Tibial artery (tissue), 4 donors: Measurements from ENCODE around the gene TEX44.
"Not testable (repeated sequence)": the region's sequence is repeated elsewhere in the genome, so short reads cannot be mapped to it uniquely, and the experiment has no call there.

ENCODE experiments used
- DNase-seq, 2 donors: peaks; one replicate each; pipeline ENCODE4 v3.0.0-alpha.2; 2019
- H3K27ac ChIP-seq, 2 donors: fragments of 200-600 bp; sonication (generic) in 1 of 2; 1 replicate in 1 of 2; 2 replicates in 1 of 2; pipeline ENCODE4 v1.5.1; 2018 to 2019; ENCODE audit warnings: mild to moderate bottlenecking in 1 of 2
- H3K27me3 ChIP-seq, 2 donors: fragments of 200-600 bp; sonication (generic) in 1 of 2; one replicate each; pipeline versions ENCODE4 v1.5.1 to v1.6.0; 2016 to 2019
- H3K36me3 ChIP-seq, 3 donors: fragments of 200-600 bp; sonication (generic) in 2 of 3; one replicate each; pipeline ENCODE4 v1.5.1; 2016 to 2019; ENCODE audit warnings: mild to moderate bottlenecking in 2 of 3
- H3K4me1 ChIP-seq, 4 donors: fragments of 200-600 bp; sonication (generic) in 2 of 4; 1 replicate in 3 of 4; 2 replicates in 1 of 4; pipeline ENCODE4 v1.5.1; 2016 to 2019
- H3K4me3 ChIP-seq, 2 donors: fragments of 200-600 bp; sonication (generic) in 1 of 2; 1 replicate in 1 of 2; 2 replicates in 1 of 2; pipeline ENCODE4 v1.5.1; 2018 to 2019; ENCODE audit warnings: mild to moderate bottlenecking in 2 of 2
- H3K9me3 ChIP-seq, 3 donors: fragments of 200-600 bp; sonication (generic) in 1 of 3; one replicate each; pipeline ENCODE4 v1.5.1; 2016 to 2019
- CTCF ChIP-seq, 2 experiments: fragments of 200-600 bp in 1 of 2; fragments of 450-650 bp in 1 of 2; IDR thresholded peaks; one replicate each; pipeline ENCODE4 v1.5.1; 2017 to 2019; ENCODE audit warnings: antibody characterized with exemption in 2 of 2, mild to moderate bottlenecking in 1 of 2, moderate library complexity in 1 of 2
- intact Hi-C: fragments of 100-400 bp; cut with DNase I; formaldehyde crosslinking; loops from one replicate; pipeline ENCODE4 v1.15.0; 2023; ENCODE audit warnings: low total_unique reads

TEX44 gene

GRCh38 chr2:231575612-231576256 lies 16.9 kb upstream of the TEX44 start:
- H3K36me3 ChIP-seq, result no peaks in the 10 kb centered on the region
- no peak overlapping the region for H3K27ac ChIP-seq
- intact Hi-C loops, result no loop called here
- no peaks in the 10 kb centered on the region for H3K4me1 ChIP-seq
- no peak for TF ChIP-seq CTCF (IDR thresholded peaks at IDR 0.05)
- no peaks in the 10 kb centered on the region for H3K27me3 ChIP-seq
- no peak for DNase-seq
- H3K9me3 ChIP-seq, result no peaks in the 10 kb centered on the region
- no peak overlapping the region for H3K4me3 ChIP-seq

- no peaks in the 10 kb centered on the region for H3K4me1 ChIP-seq
- no peak for TF ChIP-seq CTCF (IDR thresholded peaks at IDR 0.05)
- DNase-seq, result no peak
- H3K27me3 ChIP-seq, result no peaks in the 10 kb centered on the region
- H3K9me3 ChIP-seq, result no peaks in the 10 kb centered on the region
- no peak overlapping the region for H3K4me3 ChIP-seq
- intact Hi-C loops, result no loop called here
- no peaks in the 10 kb centered on the region for H3K36me3 ChIP-seq
- no peak overlapping the region for H3K27ac ChIP-seq
Measured at GRCh38 chr2:231576465-231576864, 16.2 kb upstream of the TEX44 start.

DNA sequence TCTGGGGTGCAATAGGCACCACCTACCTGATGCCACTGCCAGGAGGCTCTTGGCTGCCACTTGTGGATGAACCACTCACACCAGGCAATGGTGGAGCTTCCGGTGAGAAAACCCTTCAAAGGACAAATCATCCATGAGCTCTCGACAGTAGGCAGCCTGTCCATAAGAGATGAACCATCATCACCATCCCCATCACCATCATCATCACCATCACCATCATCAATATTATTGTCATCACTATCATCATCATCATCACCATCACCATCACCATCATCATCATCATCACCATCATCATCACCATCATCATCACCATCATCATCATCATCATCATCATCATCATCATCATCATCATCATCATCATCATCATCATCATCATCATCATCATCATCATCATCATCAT lies 14.0 kb upstream of the TEX44 start:
- DNase-seq, H3K9me3 ChIP-seq, H3K4me1 ChIP-seq, H3K4me3 ChIP-seq, H3K36me3 ChIP-seq, intact Hi-C loops, H3K27ac ChIP-seq, H3K27me3 ChIP-seq: not testable (repeated sequence)

DNA sequence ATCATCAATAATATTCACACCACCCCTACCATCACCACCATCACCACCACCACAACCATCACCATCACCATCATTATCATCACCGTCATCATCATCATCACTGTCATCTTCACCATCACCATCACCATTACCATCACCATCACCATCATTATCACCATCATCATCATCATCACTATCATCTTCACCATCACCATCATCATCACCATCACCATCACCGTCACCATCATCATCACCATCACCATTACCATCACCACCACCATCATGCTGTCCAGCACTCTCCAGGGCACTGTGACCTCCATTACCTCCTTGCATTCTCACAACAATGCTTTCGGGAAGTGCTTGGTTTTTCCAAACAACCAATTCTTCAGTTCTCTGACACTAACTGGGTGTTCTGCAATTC lies 13.1 kb upstream of the TEX44 start:
- no peaks in the 10 kb centered on the region for H3K27me3 ChIP-seq
- no peaks in the 10 kb centered on the region for H3K36me3 ChIP-seq
- no peak overlapping the region for H3K4me3 ChIP-seq
- no peak for DNase-seq
- no peaks in the 10 kb centered on the region for H3K9me3 ChIP-seq
- TF ChIP-seq CTCF (IDR thresholded peaks at IDR 0.05), result no peak
- no peaks in the 10 kb centered on the region for H3K4me1 ChIP-seq
- intact Hi-C loops, result no loop called here
- no peak overlapping the region for H3K27ac ChIP-seq

DNA sequence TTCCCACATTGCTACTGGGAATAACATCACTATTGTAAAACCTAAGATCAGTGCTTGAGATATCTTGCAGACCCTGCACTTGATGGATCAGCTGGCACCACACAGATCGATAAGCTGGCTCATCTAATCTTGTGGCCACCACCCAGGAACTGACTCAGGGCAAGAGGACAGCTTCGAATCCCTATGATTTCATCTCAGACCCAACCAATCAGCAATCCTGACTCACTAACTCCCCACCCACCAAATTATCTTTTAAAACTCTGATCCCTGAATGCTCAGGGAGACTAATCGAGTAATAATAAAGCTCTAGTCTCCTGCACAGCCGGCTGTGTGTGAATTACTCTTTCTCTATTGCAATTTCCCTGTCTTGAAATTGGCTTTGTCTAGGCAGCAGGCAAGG lies 11.3 kb upstream of the TEX44 start:
- no peaks in the 10 kb centered on the region for H3K27me3 ChIP-seq
- no peaks in the 10 kb centered on the region for H3K9me3 ChIP-seq
- DNase-seq, result no peak
- intact Hi-C loops, result no loop called here
- no peak overlapping the region for H3K4me3 ChIP-seq
- no peak for TF ChIP-seq CTCF (IDR thresholded peaks at IDR 0.05)
- no peaks in the 10 kb centered on the region for H3K36me3 ChIP-seq
- no peak overlapping the region for H3K27ac ChIP-seq
- no peaks in the 10 kb centered on the region for H3K4me1 ChIP-seq

GRCh38 chr2:231583982-231584381 lies 8.7 kb upstream of the TEX44 start:
- no peak for DNase-seq
- TF ChIP-seq CTCF (IDR thresholded peaks at IDR 0.05), result no peak
- intact Hi-C loops, result no loop called here
- Histone ChIP-seq H3K9me3 (no peaks in the 10 kb centered on the region), H3K27ac (no peak overlapping the region), H3K4me1 (no peaks in the 10 kb centered on the region), H3K27me3 (no peaks in the 10 kb centered on the region), H3K4me3 (no peak overlapping the region), H3K36me3 (no peaks in the 10 kb centered on the region)

GRCh38 chr2:231587744-231588143 lies 4.9 kb upstream of the TEX44 start:
- H3K4me1 ChIP-seq, H3K36me3 ChIP-seq, H3K9me3 ChIP-seq, intact Hi-C loops, H3K27ac ChIP-seq, H3K27me3 ChIP-seq, DNase-seq, H3K4me3 ChIP-seq: not testable (repeated sequence)
